AG09319 (cell line): ENCODE measurements around the gene TMPRSS6.

Experiments used
- DNase-seq: peaks from one replicate; pipeline ENCODE4 v3.0.0-alpha.2; 2010; ENCODE audit warnings: low read depth; ENCODE audit errors: extremely low read depth
- CTCF ChIP-seq: IDR thresholded peaks from 2 replicates; pipeline ENCODE4 v1.5.1; 2011; ENCODE audit warnings: low read depth, mild to moderate bottlenecking, inconsistent platforms, low read length, moderate library complexity

Gene TMPRSS6

GRCh38 chr22:37084385-37084784 is 25.1 kb downstream of the TMPRSS6 start:
- DNase-seq = no peak
- TF ChIP-seq CTCF = no peak

GRCh38 chr22:37083914-37084313 is 25.6 kb downstream of the TMPRSS6 start:
- TF ChIP-seq CTCF = no peak
- DNase-seq = no peak

GRCh38 chr22:37082251-37082873 is 27.2 kb downstream of the TMPRSS6 start:
- no peak for TF ChIP-seq CTCF
- no peak for DNase-seq

- DNase-seq = no peak
- no peak for TF ChIP-seq CTCF
Measured at GRCh38 chr22:37080838-37081237, 28.7 kb downstream of the TMPRSS6 start.

- DNase-seq = no peak
- no peak for TF ChIP-seq CTCF
Measured at GRCh38 chr22:37080438-37080837, 29.1 kb downstream of the TMPRSS6 start.

GRCh38 chr22:37079668-37080171 is 29.8 kb downstream of the TMPRSS6 start:
- TF ChIP-seq CTCF = no peak
- no peak for DNase-seq

- DNase-seq = no peak
- no peak for TF ChIP-seq CTCF
Measured at GRCh38 chr22:37079158-37079557, 30.4 kb downstream of the TMPRSS6 start.
